Mesenchymal stem cell (in vitro differentiated cells and primary cell): ENCODE data around the gene CYS1.
"Not testable (repeated sequence)": the region's sequence is repeated elsewhere in the genome, so short reads cannot be mapped to it uniquely, and the experiment has no call there.

Experiments used
- DNase-seq: peaks from one replicate; pipeline ENCODE4 v3.0.0-alpha.2; 2013
- H2AFZ ChIP-seq: one replicate; pipeline ENCODE4 v1.6.1; 2013; ENCODE audit warnings: low read depth, mild to moderate bottlenecking, control low read depth, inconsistent platforms, low read length, moderate library complexity
- H2AK5ac ChIP-seq: 2 replicates; pipeline ENCODE4 v1.6.1; 2013; ENCODE audit warnings: low read length, moderate library complexity, mild to moderate bottlenecking, inconsistent platforms; ENCODE audit not compliant: severe bottlenecking
- H2BK120ac ChIP-seq: one replicate; pipeline ENCODE4 v1.6.1; 2013; ENCODE audit warnings: low read depth, mild to moderate bottlenecking, inconsistent platforms, low read length, moderate library complexity
- H2BK12ac ChIP-seq, 2 experiments: one replicate each; pipeline ENCODE4 v1.6.1; 2013; ENCODE audit warnings: inconsistent platforms in 2 of 2, low read length in 2 of 2, mild to moderate bottlenecking in 2 of 2, moderate library complexity in 2 of 2, control low read depth in 1 of 2
- H2BK15ac ChIP-seq: one replicate; pipeline ENCODE4 v1.6.1; 2013; ENCODE audit warnings: mild to moderate bottlenecking, low read depth, inconsistent platforms; ENCODE audit not compliant: poor library complexity, severe bottlenecking
- H2BK5ac ChIP-seq: 2 replicates; pipeline ENCODE4 v1.6.1; 2013; ENCODE audit warnings: low read depth, mild to moderate bottlenecking, low read length, control low read depth, inconsistent platforms; ENCODE audit not compliant: poor library complexity, severe bottlenecking
- H3K14ac ChIP-seq, 2 experiments: one replicate each; pipeline ENCODE4 v1.6.1; 2013; ENCODE audit warnings: inconsistent platforms in 2 of 2, low read length in 2 of 2, control low read depth in 1 of 2, mild to moderate bottlenecking in 1 of 2, moderate library complexity in 1 of 2
- H3K18ac ChIP-seq, 2 experiments: one replicate each; pipeline ENCODE4 v1.6.1; 2013; ENCODE audit warnings: inconsistent platforms in 2 of 2, low read length in 2 of 2, control low read depth in 1 of 2, low read depth in 1 of 2, mild to moderate bottlenecking in 1 of 2
- H3K23ac ChIP-seq, 2 experiments: one replicate each; pipeline ENCODE4 v1.6.1; 2013; ENCODE audit warnings: inconsistent platforms in 2 of 2, low read length in 2 of 2, mild to moderate bottlenecking in 2 of 2, moderate library complexity in 2 of 2, control low read depth in 1 of 2
- H3K27ac ChIP-seq: 2 replicates; pipeline ENCODE4 v1.5.1; 2013; ENCODE audit warnings: mild to moderate bottlenecking, moderate library complexity, low read length, control low read depth, inconsistent platforms; ENCODE audit not compliant: poor library complexity, severe bottlenecking
- H3K27me3 ChIP-seq, 2 experiments: 2 replicates each; pipeline versions ENCODE4 v1.6.1 to v1.7.0; 2013; ENCODE audit warnings: low read length in 2 of 2, mild to moderate bottlenecking in 2 of 2, moderate library complexity in 2 of 2, control low read depth in 1 of 2, inconsistent platforms in 1 of 2; ENCODE audit not compliant: control insufficient read depth in 1 of 2, insufficient read depth in 1 of 2
- H3K36me3 ChIP-seq, 2 experiments: 2 replicates each; pipeline versions ENCODE4 v1.6.1 to v1.7.0; 2013; ENCODE audit warnings: low read length in 2 of 2, control low read depth in 1 of 2, inconsistent platforms in 1 of 2, low read depth in 1 of 2, mild to moderate bottlenecking in 1 of 2; ENCODE audit not compliant: insufficient read depth in 2 of 2, control insufficient read depth in 1 of 2
- H3K4ac ChIP-seq, 2 experiments: one replicate each; pipeline ENCODE4 v1.6.1; 2013; ENCODE audit warnings: inconsistent platforms in 2 of 2, low read length in 2 of 2, mild to moderate bottlenecking in 2 of 2, moderate library complexity in 2 of 2, control low read depth in 1 of 2, low read depth in 1 of 2
- H3K4me1 ChIP-seq: 2 replicates; pipeline ENCODE4 v1.6.1; 2013; ENCODE audit warnings: low read depth, low read length, control low read depth; ENCODE audit not compliant: control insufficient read depth, insufficient read depth
- H3K4me2 ChIP-seq: 2 replicates; pipeline ENCODE4 v1.6.1; 2013; ENCODE audit warnings: low read length, mild to moderate bottlenecking, inconsistent platforms; ENCODE audit not compliant: poor library complexity, severe bottlenecking
- H3K4me3 ChIP-seq, 2 experiments: 2 replicates each; pipeline versions ENCODE4 v1.5.1 to v1.7.0; 2013; ENCODE audit warnings: low read length in 2 of 2, mild to moderate bottlenecking in 2 of 2, control low read depth in 1 of 2, low read depth in 1 of 2; ENCODE audit not compliant: insufficient read depth in 1 of 2
- H3K79me1 ChIP-seq: replicated peaks from 2 replicates; pipeline ENCODE4 v1.6.1; 2013; ENCODE audit warnings: mild to moderate bottlenecking, control low read depth, low read length, inconsistent platforms; ENCODE audit not compliant: poor library complexity, severe bottlenecking
- H3K9ac ChIP-seq: 2 replicates; pipeline ENCODE4 v1.7.0; 2013; ENCODE audit warnings: mild to moderate bottlenecking, low read length, moderate library complexity
- H3K9me3 ChIP-seq: 2 replicates; pipeline ENCODE4 v1.7.0; 2013; ENCODE audit warnings: mild to moderate bottlenecking, low read length; ENCODE audit not compliant: control insufficient read depth
- H4K8ac ChIP-seq: one replicate; pipeline ENCODE4 v1.6.1; 2013; ENCODE audit warnings: inconsistent platforms, mild to moderate bottlenecking, low read length, moderate library complexity
- H4K91ac ChIP-seq: one replicate; pipeline ENCODE4 v1.6.1; 2013; ENCODE audit warnings: mild to moderate bottlenecking, low read length, inconsistent platforms
- WGBS: methylation state at CpG from one replicate; pipeline ENCODE4 v1.1.7; 2013; ENCODE audit warnings: mixed read lengths; 5-methylcytosine and 5-hydroxymethylcytosine counted together

The CYS1 gene

DNA sequence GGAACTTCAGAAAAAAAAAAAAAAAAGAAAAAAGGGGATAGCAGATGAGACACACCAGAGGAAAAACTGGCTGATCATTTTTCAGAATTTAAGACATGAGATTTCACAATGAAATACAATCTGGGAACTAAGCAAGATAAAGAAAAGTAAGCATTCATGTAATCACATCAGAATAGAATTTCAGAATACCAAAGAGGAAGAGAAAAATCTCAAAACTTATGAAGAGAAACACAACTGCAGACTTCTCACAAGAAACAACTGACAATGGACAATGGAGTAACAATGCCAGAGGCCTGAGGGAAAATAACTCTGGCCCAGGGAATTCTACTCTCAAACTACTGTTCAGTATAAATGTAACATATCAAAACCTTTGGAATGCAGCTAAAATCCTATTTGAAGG lies 29.1 kb upstream of the CYS1 start:
- H3K27me3 ChIP-seq = no peaks in the 10 kb centered on the region
- no peak overlapping the region for H3K14ac ChIP-seq
- H3K4ac ChIP-seq = no peak overlapping the region
- H4K91ac ChIP-seq = no peak overlapping the region
- H2BK15ac ChIP-seq = no peak overlapping the region
- no peak overlapping the region for H3K4me3 ChIP-seq
- no peaks in the 10 kb centered on the region for H3K79me1 ChIP-seq
- H3K4me1 ChIP-seq = peaks cover 3% of the 10 kb centered on the region
- no peak overlapping the region for H2AFZ ChIP-seq
- H3K23ac ChIP-seq = no peak overlapping the region
- H3K36me3 ChIP-seq = no peaks in the 10 kb centered on the region
- DNase-seq = no peak
- H4K8ac ChIP-seq = no peak overlapping the region
- H3K18ac ChIP-seq = no peak overlapping the region
- no peak overlapping the region for H3K9ac ChIP-seq
- H3K9me3 ChIP-seq = no peaks in the 10 kb centered on the region
- H3K27ac ChIP-seq = no peak overlapping the region
- H2BK12ac ChIP-seq = no peak overlapping the region
- H2BK5ac ChIP-seq = no peak overlapping the region
- H2BK120ac ChIP-seq = no peak overlapping the region
- no peak overlapping the region for H2AK5ac ChIP-seq
- H3K4me2 ChIP-seq = no peak overlapping the region

DNA sequence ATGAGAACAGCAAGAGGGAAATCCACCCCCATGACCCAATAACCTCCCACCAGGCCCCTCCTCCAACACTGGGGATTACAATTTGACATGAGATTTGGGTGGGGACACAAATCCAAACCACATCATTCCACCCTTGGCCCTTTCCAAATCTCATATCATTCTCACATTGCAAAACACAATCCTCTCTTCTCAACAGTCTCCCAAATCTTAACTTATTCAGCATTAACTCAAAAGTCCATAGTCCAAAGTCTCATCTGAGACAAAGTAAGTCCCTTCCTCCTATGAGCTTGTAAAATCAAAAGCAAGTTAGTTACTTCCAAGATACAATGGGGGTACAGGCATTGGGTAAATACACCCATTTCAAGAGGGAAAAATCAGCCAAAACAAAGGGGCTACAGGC lies 24.7 kb upstream of the CYS1 start:
- not testable (repeated sequence) for H2AK5ac ChIP-seq, H3K4me2 ChIP-seq, H3K4ac ChIP-seq, H2AFZ ChIP-seq, H2BK5ac ChIP-seq, H3K4me3 ChIP-seq, H2BK12ac ChIP-seq, H2BK120ac ChIP-seq, H4K91ac ChIP-seq, H3K14ac ChIP-seq, H2BK15ac ChIP-seq, H3K79me1 ChIP-seq, DNase-seq, H3K27me3 ChIP-seq, H4K8ac ChIP-seq, H3K27ac ChIP-seq, H3K4me1 ChIP-seq, H3K9ac ChIP-seq, H3K9me3 ChIP-seq, H3K36me3 ChIP-seq, H3K23ac ChIP-seq, H3K18ac ChIP-seq

DNA sequence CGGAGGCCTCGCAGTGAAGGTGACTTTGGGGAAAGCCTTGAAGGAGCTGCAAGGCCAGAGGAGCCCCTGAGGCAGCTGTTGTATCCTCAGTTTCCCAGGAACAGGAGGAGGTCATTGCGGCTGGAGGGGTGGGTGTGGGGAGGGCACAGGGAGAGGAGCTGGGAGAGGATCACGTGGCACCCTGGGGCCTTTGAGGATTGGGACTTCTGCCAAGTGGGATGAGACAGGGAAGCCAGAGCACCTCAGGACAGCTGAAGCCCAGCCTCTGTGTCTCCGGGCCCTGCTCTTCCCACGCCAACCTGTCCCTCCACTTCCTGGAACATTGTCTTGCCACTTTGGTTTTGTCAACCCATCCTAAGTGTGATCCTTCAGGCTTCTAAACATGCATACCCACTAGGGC lies 23.0 kb upstream of the CYS1 start:
- Histone ChIP-seq H2AFZ (no peak overlapping the region), H3K79me1 (no peaks in the 10 kb centered on the region), H3K23ac (no peak overlapping the region), H3K27ac (no peak overlapping the region), H3K14ac (no peak overlapping the region), H2BK5ac (no peak overlapping the region), H4K8ac (no peak overlapping the region), H2BK12ac (no peak overlapping the region), H2BK15ac (no peak overlapping the region), H3K27me3 (peaks cover 0 to 3% of the 10 kb centered on the region in 2 experiments), H4K91ac (no peak overlapping the region), H2AK5ac (no peak overlapping the region), H3K36me3 (no peaks in the 10 kb centered on the region), H3K4me1 (peaks cover 5% of the 10 kb centered on the region), H3K4ac (no peak overlapping the region), H3K9ac (no peak overlapping the region), H3K9me3 (no peaks in the 10 kb centered on the region), H3K4me2 (no peak overlapping the region), H3K4me3 (no peak overlapping the region), H2BK120ac (no peak overlapping the region), H3K18ac (no peak overlapping the region)
- 86% methylated on average over 6 of the region's 6 CpGs for WGBS
- DNase-seq = no peak

DNA sequence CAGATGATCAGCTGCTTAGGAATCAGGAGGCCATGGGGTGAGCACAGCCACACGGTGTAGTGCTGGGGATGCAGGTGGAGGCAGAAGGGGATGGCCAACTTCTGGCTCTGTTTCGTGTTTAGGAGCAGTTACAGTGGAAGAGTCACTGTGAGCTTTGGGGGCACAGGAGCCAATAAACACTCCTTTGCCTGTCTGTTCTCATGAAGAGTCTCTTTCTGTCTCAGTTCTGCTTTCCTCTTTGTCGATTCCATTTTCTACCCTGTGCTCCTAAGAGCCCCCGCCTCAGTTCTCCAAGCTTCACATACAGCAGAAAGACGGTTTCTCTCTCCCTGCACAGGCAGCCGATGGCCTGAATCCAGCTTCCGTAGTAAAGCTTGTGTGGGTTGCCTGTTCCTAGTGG lies 21.3 kb upstream of the CYS1 start:
- H3K4me3 ChIP-seq = no peak overlapping the region
- peaks cover 0 to 3% of the 10 kb centered on the region in 2 experiments for H3K27me3 ChIP-seq
- H2BK15ac ChIP-seq = no peak overlapping the region
- no peaks in the 10 kb centered on the region for H3K9me3 ChIP-seq
- peaks cover 13% of the 10 kb centered on the region for H3K4me1 ChIP-seq
- peak overlapping the region; percentile 53 for H4K91ac ChIP-seq
- no peak overlapping the region for H3K18ac ChIP-seq
- H2AK5ac ChIP-seq = no peak overlapping the region
- no peak for DNase-seq
- H2BK5ac ChIP-seq = no peak overlapping the region
- H3K36me3 ChIP-seq = no peaks in the 10 kb centered on the region
- no peak overlapping the region for H3K14ac ChIP-seq
- no peak overlapping the region for H2AFZ ChIP-seq
- H3K79me1 ChIP-seq = no peaks in the 10 kb centered on the region
- 82% methylated on average over 7 of the region's 7 CpGs for WGBS
- no peak overlapping the region for H2BK120ac ChIP-seq
- no peak overlapping the region for H3K9ac ChIP-seq
- H3K4me2 ChIP-seq = no peak overlapping the region
- no peak overlapping the region for H3K4ac ChIP-seq
- H2BK12ac ChIP-seq = no peak overlapping the region
- no peak overlapping the region for H3K27ac ChIP-seq
- no peak overlapping the region for H3K23ac ChIP-seq
- no peak overlapping the region for H4K8ac ChIP-seq
